T-cell (primary cell): ENCODE measurements around the gene AGTPBP1. TPM values are rescaled to one million over a fixed set of nuclear protein-coding genes. Genes with fewer than 3 reads are reported as not detected.
"Not testable (repeated sequence)": the region's sequence is repeated elsewhere in the genome, so short reads cannot be mapped to it uniquely, and the experiment has no call there.

Experiments
- ATAC-seq, 4 experiments: fragments of 200-7000 bp in 3 of 4; fragments of 150-1000 bp in 1 of 4; cut with Tn5 transposase; replicated peaks in 1 of 4; 1 replicate in 3 of 4; 2 replicates in 1 of 4; pipeline ENCODE4 v1.10.0; 2021; ENCODE audit warnings: moderate library complexity in 3 of 4, mild to moderate bottlenecking in 2 of 4, moderate number of reproducible peaks in 1 of 4
- CTCF ChIA-PET, 2 donors: fragments of 300-600 bp; sonication (Branson Sonifier 250); formaldehyde crosslinking; loops; one replicate each; lab custom pipeline; 2022; ENCODE audit warnings: antibody characterized with exemption in 2 of 2; lab: Charles Lee
- POLR2A ChIA-PET, 2 donors: fragments of 300-600 bp; sonication (Branson Sonifier 250); formaldehyde crosslinking; loops; one replicate each; lab custom pipeline; 2022; ENCODE audit warnings: antibody characterized with exemption in 2 of 2; lab: Charles Lee
- DNase-seq, 35 experiments: peaks; one replicate each; pipeline versions ENCODE4 v3.0.0 to v3.0.0-alpha.2; 2013 to 2023
- H3K27ac ChIP-seq: one replicate; pipeline ENCODE4 v1.5.1; 2013; ENCODE audit warnings: low read length
- H3K27me3 ChIP-seq, 2 experiments: replicated peaks in 1 of 2; 1 replicate in 1 of 2; 2 replicates in 1 of 2; pipeline versions ENCODE4 v1.6.1 to v1.7.0; 2013; ENCODE audit warnings: low read length in 1 of 2, mixed read lengths in 1 of 2; ENCODE audit not compliant: control insufficient read depth in 2 of 2, insufficient read depth in 2 of 2; ENCODE audit errors: extremely low read depth in 1 of 2
- H3K36me3 ChIP-seq, 2 donors: 1 replicate in 1 of 2; 2 replicates in 1 of 2; pipeline versions ENCODE4 v1.6.1 to v1.7.0; 2013; ENCODE audit warnings: low read length in 1 of 2; ENCODE audit not compliant: control insufficient read depth in 2 of 2, insufficient read depth in 1 of 2; ENCODE audit errors: extremely low read depth in 1 of 2
- H3K4me1 ChIP-seq, 2 experiments: 1 replicate in 1 of 2; 2 replicates in 1 of 2; pipeline versions ENCODE4 v1.6.1 to v1.7.0; 2013; ENCODE audit warnings: low read length in 2 of 2, mixed read lengths in 1 of 2; ENCODE audit not compliant: insufficient read depth in 2 of 2, control insufficient read depth in 1 of 2; ENCODE audit errors: extremely low read depth in 1 of 2
- H3K4me3 ChIP-seq, 2 donors: 1 replicate in 1 of 2; 2 replicates in 1 of 2; pipeline versions ENCODE4 v1.5.1 to v1.7.0; 2013; ENCODE audit warnings: mild to moderate bottlenecking in 2 of 2, low read length in 1 of 2, moderate library complexity in 1 of 2; ENCODE audit not compliant: control insufficient read depth in 1 of 2; ENCODE audit errors: extremely low read depth in 1 of 2
- H3K9me3 ChIP-seq: 2 replicates; pipeline ENCODE4 v1.7.0; 2013
- H3K27ac Mint-ChIP-seq, 2 donors: one replicate each; pipeline ENCODE4 v1.8.0; 2020 to 2021; ENCODE audit warnings: mild to moderate bottlenecking in 2 of 2, mixed read lengths in 2 of 2
- H3K27me3 Mint-ChIP-seq, 2 donors: one replicate each; pipeline ENCODE4 v1.8.0; 2021 to 2022; ENCODE audit warnings: mixed read lengths in 2 of 2
- H3K36me3 Mint-ChIP-seq: one replicate; pipeline ENCODE4 v1.8.0; 2021; ENCODE audit warnings: mixed read lengths
- H3K4me1 Mint-ChIP-seq, 3 donors: one replicate each; pipeline ENCODE4 v1.8.0; 2020 to 2022; ENCODE audit warnings: mixed read lengths in 3 of 3, mild to moderate bottlenecking in 1 of 3
- H3K4me3 Mint-ChIP-seq, 3 donors: one replicate each; pipeline ENCODE4 v1.8.0; 2020 to 2022; ENCODE audit warnings: mild to moderate bottlenecking in 3 of 3, mixed read lengths in 3 of 3, moderate library complexity in 3 of 3
- H3K9me3 Mint-ChIP-seq, 3 donors: one replicate each; pipeline ENCODE4 v1.8.0; 2020 to 2022; ENCODE audit warnings: mixed read lengths in 3 of 3
- WGBS: methylation state at CpG from one replicate; pipeline ENCODE4 v1.1.5; 2013; ENCODE audit warnings: missing lambda C conversion rate; ENCODE audit not compliant: insufficient coverage; 5-methylcytosine and 5-hydroxymethylcytosine counted together
- total RNA-seq, 35 experiments: library from RNA in 6 of 35; stranded (reverse) in 6 of 35; fragments of 120-200 nt in 1 of 35; gene quantifications; one replicate each; pipeline versions ENCODE4 v1.2.1 to v1.2.4 and lab custom pipeline; 2013 to 2026

The AGTPBP1 gene
- total RNA-seq, 5 donors from 2014 or later (not counting 1 experiment from before 2014, with no cell fraction given), result 46.2 to 66.7 (median 52.2) TPM

- Histone ChIP-seq H3K36me3 (peaks cover 0 to 21% of the 10 kb centered on the region in 2 donors), H3K9me3 (no peaks in the 10 kb centered on the region), H3K4me3 (no peak overlapping the region), H3K27ac (no peak overlapping the region), H3K4me1 (no peaks in the 10 kb centered on the region), H3K27me3 (no peaks in the 10 kb centered on the region)
- no peak overlapping the region for H3K4me3 Mint-ChIP-seq
- H3K4me1 Mint-ChIP-seq, result no peaks in the 10 kb centered on the region
- POLR2A ChIA-PET, result no interaction called here
- CTCF ChIA-PET, result no interaction called here
- no peaks in the 10 kb centered on the region for H3K27me3 Mint-ChIP-seq
- no CpG with 5 or more reads among the region's 3 CpGs for WGBS
- ATAC-seq (no peak), DNase-seq (no peak)
- no peak overlapping the region for H3K27ac Mint-ChIP-seq
- no peaks in the 10 kb centered on the region for H3K9me3 Mint-ChIP-seq
- H3K36me3 Mint-ChIP-seq, result peaks cover 48% of the 10 kb centered on the region
These were observed 147.4 kb downstream of the AGTPBP1 start for GRCh38 chr9:85594316-85594715.

GRCh38 chr9:85586684-85587083 is 155.1 kb downstream of the AGTPBP1 start:
- no peaks in the 10 kb centered on the region for H3K27me3 Mint-ChIP-seq
- no peak overlapping the region for H3K27ac ChIP-seq
- no peak overlapping the region for H3K4me3 ChIP-seq
- no peaks in the 10 kb centered on the region for H3K4me1 ChIP-seq
- H3K4me1 Mint-ChIP-seq, result no peaks in the 10 kb centered on the region
- no peaks in the 10 kb centered on the region for H3K9me3 Mint-ChIP-seq
- WGBS, result no CpG with 5 or more reads among the region's 3 CpGs
- H3K27me3 ChIP-seq, result no peaks in the 10 kb centered on the region
- H3K36me3 Mint-ChIP-seq, result peaks cover 47% of the 10 kb centered on the region
- CTCF ChIA-PET, result no interaction called here
- DNase-seq (no peak), ATAC-seq (no peak)
- no peaks in the 10 kb centered on the region for H3K9me3 ChIP-seq
- POLR2A ChIA-PET, result no interaction called here
- H3K27ac Mint-ChIP-seq, result no peak overlapping the region
- no peak overlapping the region for H3K4me3 Mint-ChIP-seq
- H3K36me3 ChIP-seq, result peaks cover 0 to 17% of the 10 kb centered on the region in 2 donors

GRCh38 chr9:85577353-85577952 is 164.3 kb downstream of the AGTPBP1 start:
- Histone ChIP-seq H3K36me3 (peaks cover 0 to 5% of the 10 kb centered on the region in 2 donors), H3K27ac (no peak overlapping the region), H3K27me3 (no peaks in the 10 kb centered on the region), H3K4me1 (no peaks in the 10 kb centered on the region), H3K4me3 (no peak overlapping the region), H3K9me3 (no peaks in the 10 kb centered on the region)
- Mint-ChIP-seq H3K4me1 (no peaks in the 10 kb centered on the region), H3K27ac (no peak overlapping the region), H3K4me3 (no peak overlapping the region), H3K36me3 (peaks cover 29% of the 10 kb centered on the region), H3K27me3 (no peaks in the 10 kb centered on the region), H3K9me3 (no peaks in the 10 kb centered on the region)
- DNase-seq, result no peak
- CTCF ChIA-PET, result interaction anchor here in 1 of 2 donors (1.0 kb wide), 1 partner anchor 39 kb away, joined by 3 read pairs; no protein-coding TSS in a partner anchor
- ATAC-seq, result no peak
- WGBS, result no CpG with 5 or more reads among the region's 1 CpG
- POLR2A ChIA-PET, result no interaction called here

GRCh38 chr9:85575868-85576267 is 165.9 kb downstream of the AGTPBP1 start:
- Histone ChIP-seq H3K36me3 (peaks cover 0 to 5% of the 10 kb centered on the region in 2 donors), H3K4me1 (no peaks in the 10 kb centered on the region), H3K27me3 (no peaks in the 10 kb centered on the region), H3K27ac (no peak overlapping the region), H3K4me3 (no peak overlapping the region), H3K9me3 (no peaks in the 10 kb centered on the region)
- no peak overlapping the region for H3K4me3 Mint-ChIP-seq
- CTCF ChIA-PET, result interaction anchor here in 1 of 2 donors (0.6 kb wide), 1 partner anchor 34 kb away, joined by 4 read pairs; no protein-coding TSS in a partner anchor
- H3K27ac Mint-ChIP-seq, result no peak overlapping the region
- peaks cover 32% of the 10 kb centered on the region for H3K36me3 Mint-ChIP-seq
- H3K9me3 Mint-ChIP-seq, result no peaks in the 10 kb centered on the region
- DNase-seq, result no peak
- no peaks in the 10 kb centered on the region for H3K4me1 Mint-ChIP-seq
- ATAC-seq, result no peak
- POLR2A ChIA-PET, result no interaction called here
- no peaks in the 10 kb centered on the region for H3K27me3 Mint-ChIP-seq

GRCh38 chr9:85573546-85573945 is 168.2 kb downstream of the AGTPBP1 start:
- H3K27ac Mint-ChIP-seq, DNase-seq, H3K9me3 ChIP-seq, CTCF ChIA-PET, H3K36me3 ChIP-seq, H3K4me1 Mint-ChIP-seq, ATAC-seq, H3K27me3 ChIP-seq, H3K4me1 ChIP-seq, H3K27ac ChIP-seq, H3K4me3 ChIP-seq, H3K27me3 Mint-ChIP-seq, POLR2A ChIA-PET, H3K4me3 Mint-ChIP-seq, H3K9me3 Mint-ChIP-seq: not testable (repeated sequence)
- 98% methylated on average over 6 of the region's 26 CpGs for WGBS
- peaks cover 36% of the 10 kb centered on the region for H3K36me3 Mint-ChIP-seq

- H3K27ac ChIP-seq, ATAC-seq, H3K4me3 ChIP-seq, H3K9me3 ChIP-seq, DNase-seq, H3K27ac Mint-ChIP-seq, H3K27me3 Mint-ChIP-seq, H3K27me3 ChIP-seq, H3K4me3 Mint-ChIP-seq, H3K4me1 ChIP-seq, CTCF ChIA-PET, H3K9me3 Mint-ChIP-seq, H3K4me1 Mint-ChIP-seq, POLR2A ChIA-PET, H3K36me3 ChIP-seq: not testable (repeated sequence)
- WGBS, result no CpG with 5 or more reads among the region's 11 CpGs
- H3K36me3 Mint-ChIP-seq, result peaks cover 40% of the 10 kb centered on the region
These were observed 168.8 kb downstream of the AGTPBP1 start for GRCh38 chr9:85572917-85573316.
